HCT116 (cell line): ENCODE measurements around the gene PDE4B. TPM values are rescaled to one million over a fixed set of nuclear protein-coding genes. Genes with fewer than 3 reads are reported as not detected.
A peak's percentile ranks its signal among the peaks of the same experiment; 100 is the strongest.

ENCODE experiments used
- ATAC-seq: fragments of 200-7000 bp; cut with Tn5 transposase; 2 replicates; pipeline ENCODE4 v1.9.1; 2020; ENCODE audit warnings: mild to moderate bottlenecking, moderate library complexity
- BruUV-seq: library from RNA; stranded (reverse); fragments of 400-500 nt; replicated peaks from 2 replicates; lab custom pipeline; 2021; lab: Mats Ljungman, UMichigan
- CTCF ChIA-PET: fragments of 300-600 bp; sonication (Branson Sonifier 250); formaldehyde crosslinking; loops from one replicate; lab custom pipeline; 2021; ENCODE audit warnings: antibody characterized with exemption; lab: Charles Lee
- POLR2A ChIA-PET: fragments of 300-600, 350-600 bp; sonication (Branson Sonifier 250); formaldehyde crosslinking; loops from one replicate; lab custom pipeline; 2021; ENCODE audit warnings: antibody characterized with exemption; lab: Charles Lee
- RAD21 ChIA-PET, 2 experiments: fragments of 300-600 bp; sonication (Branson Sonifier 250); formaldehyde crosslinking; loops; one replicate each; lab custom pipeline; 2023; ENCODE audit warnings: low total read pairs in 2 of 2; ENCODE audit not compliant: uncharacterized antibody in 2 of 2, unreplicated experiment in 2 of 2, low non-redundant PET in 1 of 2; lab: Charles Lee
- DNase-seq: peaks from one replicate; pipeline ENCODE4 v3.0.0-alpha.2; 2010; ENCODE audit warnings: low read depth, low spot score
- H2AFZ ChIP-seq: fragments of 200-600 bp; shearing (Covaris generic), sonication (generic); 2 replicates; pipeline ENCODE4 v1.6.1; 2017; ENCODE audit warnings: low read depth, mixed run types, mixed read lengths, antibody characterized with exemption, low read length; ENCODE audit not compliant: poor library complexity, severe bottlenecking
- H3K27ac ChIP-seq: 2 replicates; pipeline ENCODE4 v1.5.1; 2012; ENCODE audit warnings: low read depth, low read length
- H3K27me3 ChIP-seq: fragments of 200-600 bp; sonication (generic); 2 replicates; pipeline ENCODE4 v1.6.1; 2016; ENCODE audit warnings: mixed run types, low read length, mixed read lengths; ENCODE audit not compliant: insufficient read depth
- H3K36me3 ChIP-seq, 2 experiments: fragments of 200-500 bp in 1 of 2; fragments of 200-600 bp in 1 of 2; sonication (Bioruptor generic) in 1 of 2; sonication (generic) in 1 of 2; 2 replicates each; pipeline versions ENCODE4 v1.5.1 to v1.6.1; 2014 to 2016; ENCODE audit warnings: low read length in 2 of 2, inconsistent platforms in 1 of 2, mixed read lengths in 1 of 2, mixed run types in 1 of 2; ENCODE audit not compliant: insufficient read depth in 2 of 2, control insufficient read depth in 1 of 2
- H3K4me1 ChIP-seq, 2 experiments: fragments of 200-600 bp in 1 of 2; sonication (generic) in 1 of 2; 2 replicates each; pipeline versions ENCODE4 v1.5.1 to v1.6.1; 2012 to 2017; ENCODE audit warnings: low read length in 2 of 2, inconsistent platforms in 1 of 2, mild to moderate bottlenecking in 1 of 2, mixed read lengths in 1 of 2, mixed run types in 1 of 2, moderate library complexity in 1 of 2; ENCODE audit not compliant: insufficient read depth in 2 of 2, control insufficient read depth in 1 of 2
- H3K4me2 ChIP-seq: fragments of 200-600 bp; sonication (generic); 2 replicates; pipeline ENCODE4 v1.6.1; 2017; ENCODE audit warnings: mixed run types, low read length, mixed read lengths
- H3K4me3 ChIP-seq, 2 experiments: fragments of 200-600 bp in 1 of 2; sonication (generic) in 1 of 2; replicated peaks in 1 of 2; 2 replicates each; pipeline ENCODE4 v1.5.1; 2011 to 2016; ENCODE audit warnings: low read length in 2 of 2, control low read depth in 1 of 2, low read depth in 1 of 2, mild to moderate bottlenecking in 1 of 2, mixed read lengths in 1 of 2, mixed run types in 1 of 2
- H3K79me2 ChIP-seq: fragments of 200-600 bp; sonication (generic); 2 replicates; pipeline ENCODE4 v1.6.1; 2017; ENCODE audit warnings: mild to moderate bottlenecking, mixed run types, low read length, moderate library complexity, mixed read lengths; ENCODE audit not compliant: insufficient read depth
- H3K9ac ChIP-seq: fragments of 200-600 bp; sonication (generic); 2 replicates; pipeline ENCODE4 v1.6.1; 2016; ENCODE audit warnings: low read length, mixed read lengths
- H3K9me2 ChIP-seq: fragments of 200-600 bp; sonication (generic), shearing (Covaris generic); 2 replicates; pipeline ENCODE4 v1.6.1; 2017; ENCODE audit warnings: mixed run types, mild to moderate bottlenecking, moderate library complexity; ENCODE audit not compliant: insufficient read depth
- H3K9me3 ChIP-seq, 2 experiments: fragments of 200-500 bp in 1 of 2; fragments of 200-600 bp in 1 of 2; sonication (Bioruptor generic) in 1 of 2; sonication (generic) in 1 of 2; 2 replicates each; pipeline ENCODE4 v1.6.1; 2014 to 2017; ENCODE audit warnings: low read length in 2 of 2, mixed read lengths in 2 of 2, inconsistent platforms in 1 of 2, low read depth in 1 of 2, mild to moderate bottlenecking in 1 of 2, mixed run types in 1 of 2, moderate library complexity in 1 of 2; ENCODE audit not compliant: control insufficient read depth in 1 of 2, insufficient read depth in 1 of 2
- H4K20me1 ChIP-seq: fragments of 200-600 bp; sonication (generic), shearing (Covaris generic); 2 replicates; pipeline ENCODE4 v1.6.1; 2017; ENCODE audit warnings: mixed run types, mild to moderate bottlenecking, moderate library complexity; ENCODE audit not compliant: insufficient read depth
- ATF3 ChIP-seq: IDR thresholded peaks from 2 replicates; pipeline ENCODE4 v1.6.1; 2012
- CBX3 ChIP-seq: IDR thresholded peaks from 2 replicates; pipeline ENCODE4 v1.6.1; 2012; ENCODE audit warnings: low read depth
- CEBPB ChIP-seq: IDR thresholded peaks from 2 replicates; pipeline ENCODE4 v1.6.1; 2012; ENCODE audit warnings: low read depth
- CTCF ChIP-seq, 3 experiments: fragments of 200-600 bp in 1 of 3; sonication (generic) in 1 of 3; IDR thresholded peaks in 2 of 3; conservative IDR thresholded peaks in 1 of 3; 2 replicates each; pipeline ENCODE4 v1.5.1; 2012 to 2017; ENCODE audit warnings: low read depth in 2 of 3, low read length in 2 of 3, antibody characterized with exemption in 1 of 3, borderline replicate concordance in 1 of 3, control low read depth in 1 of 3, mild to moderate bottlenecking in 1 of 3, mixed read lengths in 1 of 3, mixed run types in 1 of 3, moderate library complexity in 1 of 3; ENCODE audit not compliant: insufficient read depth in 1 of 3
- ELF1 ChIP-seq: IDR thresholded peaks from 2 replicates; pipeline ENCODE4 v1.6.1; 2012; ENCODE audit warnings: low read depth, borderline replicate concordance
- EZH2 ChIP-seq: fragments of 200-600 bp; sonication (generic); IDR thresholded peaks from 2 replicates; pipeline ENCODE4 v1.6.1; 2017; ENCODE audit warnings: antibody characterized with exemption, mixed run types
- FOSL1 ChIP-seq: IDR thresholded peaks from 2 replicates; pipeline ENCODE4 v1.6.1; 2012; ENCODE audit warnings: low read depth
- MAX ChIP-seq: IDR thresholded peaks from 2 replicates; pipeline ENCODE4 v1.6.1; 2012
- POLR2AphosphoS5 ChIP-seq: IDR thresholded peaks from 2 replicates; pipeline ENCODE4 v1.6.1; 2011; ENCODE audit warnings: mild to moderate bottlenecking, low read depth, low read length, moderate library complexity
- RAD21 ChIP-seq: IDR thresholded peaks from 2 replicates; pipeline ENCODE4 v1.6.1; 2012; ENCODE audit warnings: low read depth, mild to moderate bottlenecking
- REST ChIP-seq: IDR thresholded peaks from 2 replicates; pipeline ENCODE4 v1.6.1; 2012; ENCODE audit warnings: low read depth
- SIN3A ChIP-seq: IDR thresholded peaks from 2 replicates; pipeline ENCODE4 v1.6.1; 2012; ENCODE audit warnings: low read depth
- SP1 ChIP-seq: IDR thresholded peaks from 2 replicates; pipeline ENCODE4 v1.6.1; 2012; ENCODE audit warnings: low read depth
- SRF ChIP-seq: IDR thresholded peaks from 2 replicates; pipeline ENCODE4 v1.6.1; 2012; ENCODE audit warnings: low read depth
- TCF7L2 ChIP-seq: IDR thresholded peaks from 2 replicates; pipeline ENCODE4 v1.7.0; 2011; ENCODE audit warnings: borderline replicate concordance, inconsistent platforms; ENCODE audit not compliant: insufficient read depth, insufficient read length; ENCODE audit errors: extremely low read depth
- YY1 ChIP-seq: IDR thresholded peaks from 2 replicates; pipeline ENCODE4 v1.6.1; 2011; ENCODE audit warnings: low read length, low read depth, moderate library complexity, mild to moderate bottlenecking; ENCODE audit not compliant: insufficient replicate concordance; ENCODE audit errors: extremely low read depth
- ZBTB33 ChIP-seq: IDR thresholded peaks from 2 replicates; pipeline ENCODE4 v1.6.1; 2011; ENCODE audit warnings: mild to moderate bottlenecking, low read length, moderate library complexity; ENCODE audit not compliant: insufficient replicate concordance; ENCODE audit errors: extremely low read depth
- ZFX ChIP-seq: fragments of 450-650 bp; IDR thresholded peaks from 2 replicates; pipeline ENCODE4 v1.6.1; 2017
- intact Hi-C: fragments of 100-400 bp; cut with micrococcal nuclease; formaldehyde crosslinking; loops from 2 replicates; pipeline ENCODE4 v1.10.0; 2022
- total RNA-seq: library from RNA; stranded (reverse); gene quantifications from one replicate; pipeline ENCODE4 v1.2.1, GENCODE V29; 2021; ENCODE audit not compliant: unreplicated experiment

The PDE4B gene
- total RNA-seq, 1 experiment from 2014 or later: 76.9 TPM

GRCh38 chr1:66271216-66271903, 478.7 kb downstream of the PDE4B start:
- Histone ChIP-seq H3K36me3 (no peaks in the 10 kb centered on the region), H3K9ac (peak overlapping the region; percentile 66), H3K4me2 (peak overlapping the region; percentile 57), H3K4me3 (peak overlapping the region in 1 of 2 experiments; percentile 7; a peak in 1 of 4 replicates), H3K79me2 (no peaks in the 10 kb centered on the region), H2AFZ (no peak overlapping the region), H3K9me2 (no peaks in the 10 kb centered on the region), H3K27me3 (no peaks in the 10 kb centered on the region), H3K9me3 (no peaks in the 10 kb centered on the region), H4K20me1 (no peaks in the 10 kb centered on the region), H3K4me1 (peaks cover 68 to 94% of the 10 kb centered on the region in 2 experiments), H3K27ac (peak overlapping the region; percentile 96)
- DNase-seq (peak; percentile 96), ATAC-seq (peak; percentile 73)
- intact Hi-C loops: loop anchor here (1.0 to 2.0 kb wide), 2 partner anchors 23 to 60 kb away; no protein-coding TSS in a partner anchor
- RAD21 ChIA-PET: interaction anchor here (1.1 to 1.6 kb wide), 2 partner anchors 61 to 71 kb away, joined by 4 to 5 read pairs; no protein-coding TSS in a partner anchor
- POLR2A ChIA-PET: interaction anchor here (1.3 to 2.1 kb wide), 2 partner anchors 11 to 61 kb away, joined by 3 to 28 read pairs; no protein-coding TSS in a partner anchor
- CTCF ChIA-PET: interaction anchor here (0.9 to 1.3 kb wide), 2 partner anchors 32 to 60 kb away, joined by 4 read pairs; no protein-coding TSS in a partner anchor
- BruUV-seq: TSS peak; percentile 98
- TF ChIP-seq CTCF (IDR thresholded peaks at IDR 0.05 in 2 of 3, conservative IDR thresholded peaks at IDR 0.05 in 1 of 3; ENCODE audit: borderline replicate concordance in 1 of 3, insufficient read depth in 1 of 3, low read depth in 2 of 3, low read length in 2 of 3) (no peak), SRF (peak; percentile 62; the same call in 1 of the 2 replicates), POLR2AphosphoS5 (peak; percentile 86), CBX3 (peak; percentile 97), FOSL1 (peak; percentile 47), SIN3A (peak; percentile 91), RAD21 (peak; percentile 39; the same call in 1 of the 2 replicates), YY1 (peak; percentile 77), SP1 (peak; percentile 99), MAX (peak; percentile 87), CEBPB (peak; percentile 66; the same call in 1 of the 2 replicates), ATF3 (no peak), EZH2 (no peak), ZFX (no peak), ZBTB33 (peak; percentile 24), ELF1 (no peak; the same call in 1 of the 2 replicates), REST (no peak), TCF7L2 (peak; percentile 33)
